DMS153 treated with DMSO at 0.1 percent for 48 hours (cell line): ENCODE measurements around the gene LDLRAD4.

ENCODE experiments used
- DNase-seq: peaks from one replicate; lab custom pipeline; 2025; ENCODE audit not compliant: unreplicated experiment; lab: John Stamatoyannopoulos, UW

Gene LDLRAD4

DNA sequence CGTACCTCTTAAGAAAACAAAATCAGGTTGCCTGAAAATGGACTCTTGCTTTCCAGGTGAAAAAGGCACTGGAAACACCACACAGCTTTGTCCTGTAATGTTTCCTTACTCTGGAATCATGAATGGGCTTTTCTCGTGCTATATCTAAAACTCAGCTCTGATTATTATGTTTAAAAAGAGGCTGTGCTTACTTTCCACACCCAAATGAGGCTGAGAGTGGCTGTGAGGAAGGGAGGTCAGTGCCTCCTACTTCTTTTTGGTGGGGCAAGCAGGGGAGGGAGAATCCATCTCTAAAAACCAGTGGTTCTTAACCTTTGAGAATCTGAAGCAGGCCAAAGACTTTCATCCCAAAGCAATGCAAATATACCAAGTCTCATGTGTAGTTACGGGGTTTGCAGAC, 359.2 kb downstream of the LDLRAD4 start:
- no peak for DNase-seq

DNA sequence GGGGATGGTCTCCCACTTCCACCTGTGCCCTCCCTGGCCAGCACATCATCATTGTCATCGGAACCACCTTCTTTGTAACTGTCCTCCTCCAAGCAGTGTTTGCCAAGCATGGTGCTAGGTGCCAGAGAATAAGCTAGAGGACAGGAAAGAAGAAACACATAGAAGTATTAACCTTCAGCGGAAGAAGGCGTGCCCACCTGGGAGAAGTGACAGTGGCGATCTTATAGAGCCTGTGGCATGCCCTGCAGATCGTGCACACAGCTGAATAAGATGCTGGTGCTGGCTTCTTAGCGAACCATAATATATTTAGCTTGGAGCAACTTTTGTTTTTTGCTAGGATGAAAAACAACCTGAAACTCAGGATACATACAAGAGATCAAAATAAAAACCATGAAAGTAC, 359.8 kb downstream of the LDLRAD4 start:
- no peak for DNase-seq

DNA sequence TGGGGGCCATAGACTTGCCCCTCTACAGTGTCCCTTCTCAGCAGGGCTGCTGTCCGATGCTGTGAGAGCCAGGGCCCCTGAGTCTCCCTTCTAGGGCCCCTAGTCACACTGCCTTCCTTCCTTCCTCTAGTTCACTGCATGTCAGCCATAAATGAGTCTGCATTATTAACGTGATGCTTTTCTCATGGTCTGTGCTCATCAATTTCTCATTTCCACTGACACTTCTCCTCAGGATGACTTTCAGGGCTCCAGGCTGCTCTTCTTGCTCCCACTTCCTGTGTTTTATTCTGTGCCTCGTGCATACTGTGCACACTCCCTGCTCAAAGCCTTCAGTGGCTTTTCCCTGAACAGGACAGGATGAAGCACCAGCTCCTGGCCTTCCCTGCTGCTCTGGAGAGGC, 361.3 kb downstream of the LDLRAD4 start:
- DNase-seq, result no peak

DNA sequence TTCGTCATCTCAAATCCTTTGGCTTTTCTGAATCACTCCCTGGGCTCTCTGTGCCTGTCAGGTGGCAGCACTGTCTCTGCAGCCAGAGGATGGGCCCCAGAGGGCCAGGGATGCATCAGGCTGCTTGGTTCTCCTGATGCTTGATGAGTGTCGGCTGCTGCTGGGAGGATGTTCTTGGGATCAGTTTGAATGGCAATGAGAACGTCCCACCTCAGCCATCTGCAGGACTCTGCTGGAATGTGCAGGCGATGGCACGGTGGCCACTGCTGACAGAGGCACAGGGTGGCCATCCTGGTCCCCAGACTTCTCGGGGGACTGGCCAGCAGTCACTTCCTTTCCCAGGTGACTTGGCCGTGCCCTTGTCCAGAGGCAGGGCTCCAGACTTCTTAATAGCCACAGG, 361.8 kb downstream of the LDLRAD4 start:
- no peak for DNase-seq

DNA sequence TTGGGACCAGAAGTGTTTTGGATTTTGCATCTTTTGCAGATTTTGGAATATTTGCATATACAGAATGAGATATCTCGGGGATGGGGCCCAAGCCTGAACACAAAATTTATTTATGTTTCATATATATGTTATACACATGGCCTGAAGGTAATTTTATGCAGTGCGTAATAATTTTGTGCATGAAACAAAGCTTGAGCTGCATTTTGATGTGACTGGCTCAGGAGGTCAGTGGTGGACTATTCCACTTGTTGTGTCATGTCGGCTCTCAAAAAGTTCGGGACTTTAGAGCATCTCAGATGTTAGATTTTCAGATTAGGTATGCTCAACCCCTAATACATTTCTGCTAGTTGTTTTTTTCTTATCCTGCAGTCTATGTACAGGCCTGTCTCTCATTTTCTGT, 362.4 kb downstream of the LDLRAD4 start:
- no peak for DNase-seq

DNA sequence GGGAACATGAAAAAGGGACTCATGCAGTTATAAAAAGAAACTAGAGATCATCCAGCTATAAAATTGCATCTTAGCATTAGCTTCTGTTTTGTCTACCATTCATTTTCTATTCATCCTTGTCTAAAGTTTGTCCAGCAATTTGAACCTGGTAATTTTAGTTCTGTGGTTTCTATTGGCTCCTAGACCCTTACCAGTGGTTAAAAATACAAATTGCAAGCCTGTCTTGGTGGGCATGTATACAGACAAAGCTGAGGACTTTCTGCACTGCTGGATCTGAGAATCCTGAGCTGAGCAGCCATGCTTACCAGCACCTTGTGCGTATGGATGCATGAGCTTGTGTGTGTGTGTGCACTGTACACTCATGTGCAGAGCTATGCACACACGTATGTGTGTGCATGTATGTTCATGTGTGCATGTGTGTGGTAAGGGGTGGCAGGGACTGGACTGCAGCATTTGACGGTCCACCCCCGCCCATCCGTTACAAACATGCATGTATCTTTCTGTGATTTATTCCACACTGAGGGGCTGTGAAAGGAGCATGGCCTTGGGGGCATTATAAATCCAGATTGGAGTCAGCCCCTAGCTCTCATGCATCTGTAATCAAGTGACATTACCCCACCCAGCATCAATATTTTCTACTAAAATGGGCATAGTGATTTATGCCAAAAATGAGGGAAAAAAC, 363.1 kb downstream of the LDLRAD4 start:
- DNase-seq, result no peak

DNA sequence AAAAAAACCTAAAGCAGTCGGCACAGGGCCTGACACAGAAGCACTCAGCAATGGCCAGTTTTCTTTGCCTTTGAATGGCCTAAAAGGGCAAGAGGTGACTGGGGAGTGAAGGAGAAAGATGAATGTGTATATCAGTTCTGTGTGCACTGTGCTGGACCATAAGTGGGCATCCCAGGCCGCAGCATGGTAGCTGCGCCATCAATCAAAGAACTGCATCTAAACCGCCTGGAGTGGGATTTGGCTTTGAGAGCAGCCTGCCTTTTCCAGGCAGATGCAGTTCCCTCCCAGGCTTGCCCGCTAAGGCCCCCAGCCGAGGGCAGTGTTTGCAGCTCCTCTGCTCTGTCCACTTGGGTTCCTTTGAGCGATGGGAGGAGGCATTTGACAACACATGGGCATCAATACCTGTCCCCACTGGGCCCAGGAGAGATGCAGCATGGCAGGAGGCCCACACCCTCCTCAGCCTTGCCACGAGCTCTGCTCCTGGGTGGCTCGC, 363.7 kb downstream of the LDLRAD4 start:
- DNase-seq, result no peak

DNA sequence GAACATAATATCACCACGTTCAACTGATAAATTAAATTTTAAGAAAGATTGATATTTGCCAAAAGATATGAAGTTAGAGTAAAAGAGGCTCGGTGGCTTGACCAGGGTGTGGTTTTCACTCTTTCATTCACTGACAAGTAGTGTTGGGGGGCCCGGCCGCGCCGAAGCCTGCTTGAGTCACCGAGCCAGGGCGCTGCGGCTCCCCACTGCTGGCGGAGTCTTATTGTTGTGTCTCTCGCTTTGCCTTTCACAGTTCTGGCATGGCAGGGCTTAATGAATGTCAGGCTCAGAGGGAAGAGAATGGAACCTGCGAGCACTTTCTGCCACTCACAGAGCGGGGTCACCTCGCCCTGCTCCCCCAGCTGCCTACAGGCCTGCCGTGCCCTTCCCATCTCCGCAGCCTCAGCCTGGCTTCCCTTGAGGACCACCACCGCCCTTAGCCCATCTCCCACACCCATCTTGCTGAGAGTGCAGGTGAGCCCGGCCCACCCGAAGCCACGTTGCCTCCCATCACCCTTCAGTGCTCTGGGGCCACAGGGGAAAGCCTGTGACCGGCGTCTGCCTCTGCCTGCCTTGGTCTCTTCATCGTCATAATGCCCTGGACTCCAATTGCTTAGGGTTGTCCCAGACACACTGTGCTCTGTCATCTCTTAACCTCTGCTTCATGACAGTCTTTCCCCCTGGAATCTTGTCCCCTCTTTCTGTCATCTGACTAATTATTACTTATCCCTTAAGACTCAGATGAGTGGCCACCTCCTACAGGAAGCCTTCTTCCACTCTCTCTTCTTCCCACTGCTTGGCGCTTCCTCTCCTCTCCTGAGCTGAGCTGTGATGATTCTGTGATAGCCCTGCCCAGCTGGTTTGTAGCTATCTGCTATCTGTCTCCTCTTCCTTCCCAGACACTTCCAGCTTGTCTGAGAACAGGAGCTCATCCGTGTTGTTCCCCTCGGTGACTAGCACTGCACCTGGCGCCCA, 365.3 kb downstream of the LDLRAD4 start:
- DNase-seq, result no peak

DNA sequence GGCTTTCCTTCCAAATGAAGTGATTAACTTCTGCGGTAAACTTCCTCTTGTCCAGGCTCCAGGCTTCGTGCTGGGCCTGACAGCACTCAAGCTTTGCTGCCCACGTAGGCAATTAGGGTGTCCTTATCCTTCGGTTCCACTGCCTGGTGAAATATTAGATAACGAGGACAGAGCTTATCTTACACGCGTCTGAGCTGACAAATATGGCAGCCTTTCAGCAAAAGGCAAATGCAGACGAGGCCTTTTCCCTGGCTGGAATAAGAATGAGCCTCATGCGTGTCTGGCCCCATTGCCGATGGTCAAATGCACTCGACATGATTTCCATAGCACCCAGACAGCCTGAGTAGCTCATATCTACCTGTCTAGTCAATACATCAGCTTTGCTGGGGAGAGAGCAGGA, 366.3 kb downstream of the LDLRAD4 start:
- no peak for DNase-seq

DNA sequence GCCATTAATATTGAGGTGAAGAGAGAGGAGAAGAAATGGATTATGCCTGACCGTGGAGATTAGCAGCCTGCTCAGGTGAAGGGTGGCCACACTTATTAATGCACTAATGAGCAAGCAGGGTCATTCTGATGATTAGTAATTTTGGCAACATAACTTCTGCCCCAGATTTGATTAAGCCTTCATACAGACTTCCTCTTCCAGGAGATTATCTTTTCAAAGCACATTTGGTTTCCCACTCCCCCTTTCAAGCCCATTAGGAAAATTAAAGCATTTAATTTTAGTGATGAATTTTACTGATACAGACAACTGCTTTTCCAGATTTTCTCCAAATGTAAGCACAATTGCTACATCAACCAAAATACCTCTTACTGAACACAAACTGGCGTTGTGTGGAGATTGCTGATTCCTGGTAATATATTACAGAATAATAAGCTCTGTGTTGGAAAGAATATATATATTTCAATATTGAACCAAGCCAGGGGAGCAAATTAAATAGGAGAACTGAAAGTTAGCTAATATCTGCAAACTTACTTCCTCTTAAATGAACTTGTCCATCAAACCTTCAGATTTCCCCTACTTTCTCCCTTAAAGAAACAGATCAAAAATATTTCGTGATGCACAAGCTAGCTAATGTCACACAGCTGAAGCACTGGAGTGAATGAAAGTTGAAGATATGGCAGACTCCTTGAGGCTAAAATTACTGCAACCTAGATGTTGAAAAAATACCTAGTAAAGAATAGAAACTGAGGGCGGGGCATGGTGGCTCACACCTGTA, 367.0 kb downstream of the LDLRAD4 start:
- no peak for DNase-seq

DNA sequence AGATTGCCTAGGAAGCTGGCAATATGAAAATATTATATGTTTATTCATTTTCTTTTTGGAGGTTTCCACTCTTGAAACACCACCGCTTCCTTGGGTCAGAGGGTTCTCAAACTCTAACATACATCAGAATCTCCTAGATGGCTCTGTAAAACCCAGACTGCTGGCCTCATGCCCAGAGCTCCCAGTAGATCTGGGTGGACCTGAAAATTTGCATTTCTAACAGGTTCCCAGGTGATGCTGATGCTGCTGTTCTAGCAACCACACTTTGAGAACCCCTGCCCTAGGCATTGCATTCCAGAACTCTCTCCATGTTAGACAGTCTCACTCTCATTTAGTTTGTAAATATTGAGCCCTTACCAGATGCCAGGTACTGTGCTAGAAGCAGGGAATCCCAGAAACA, 368.4 kb downstream of the LDLRAD4 start:
- no peak for DNase-seq

DNA sequence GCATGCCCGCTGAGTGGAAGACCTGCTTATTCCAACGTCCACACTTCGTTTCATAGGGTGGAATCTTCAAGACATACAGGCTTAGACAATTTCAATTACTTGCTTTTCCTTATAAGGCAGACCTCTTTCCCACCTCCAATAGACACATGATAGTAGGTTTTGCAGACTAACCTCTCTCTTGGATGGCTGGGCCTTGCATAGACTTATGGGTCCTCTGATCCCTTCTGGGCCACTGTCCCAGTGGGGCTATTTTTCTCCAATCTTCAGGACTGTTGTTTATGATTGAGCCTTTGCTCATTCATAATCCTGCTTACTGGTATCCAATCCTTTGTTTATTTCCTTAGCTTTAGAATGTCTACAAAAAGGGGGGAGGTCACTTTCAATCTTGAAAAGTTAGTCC, 368.9 kb downstream of the LDLRAD4 start:
- DNase-seq, result no peak

DNA sequence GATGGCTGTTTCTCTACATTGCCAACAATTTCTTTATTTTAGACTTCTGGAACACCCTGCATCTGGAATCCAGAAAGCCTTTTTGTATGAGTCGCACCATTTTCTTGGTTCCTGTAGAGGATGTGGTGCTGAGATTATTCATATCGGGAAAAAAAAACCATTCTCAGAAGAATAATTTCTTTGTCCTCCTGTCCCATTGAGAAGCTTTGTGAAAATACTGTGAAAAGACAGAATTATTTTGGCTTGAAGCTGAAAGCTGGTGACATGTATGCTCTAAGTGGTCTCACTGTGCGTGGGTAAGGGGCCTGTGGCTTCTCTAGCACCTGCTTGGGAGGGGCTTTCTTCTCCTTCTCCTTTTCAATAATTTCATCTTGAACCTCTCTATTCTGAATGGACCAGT, 369.4 kb downstream of the LDLRAD4 start:
- no peak for DNase-seq

DNA sequence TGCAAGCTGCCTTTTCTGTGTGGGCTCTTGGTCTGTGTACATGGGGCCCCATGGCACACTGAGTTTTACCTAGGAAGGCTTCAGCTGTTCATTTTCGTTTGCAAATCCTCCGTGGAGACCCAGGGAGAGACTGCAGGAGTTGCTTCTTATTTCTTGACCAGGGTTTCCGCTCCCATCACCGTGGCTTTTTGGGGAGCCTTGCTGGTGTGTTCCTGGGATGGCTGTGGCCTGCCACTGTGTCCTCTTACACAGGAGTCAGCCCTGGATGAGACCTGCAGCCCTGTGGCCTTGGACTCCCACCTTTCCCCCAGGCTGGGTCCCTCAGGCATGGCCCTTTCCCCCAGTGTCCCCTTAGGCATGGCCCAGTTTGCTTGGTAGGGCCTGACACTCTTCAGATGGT, 370.8 kb downstream of the LDLRAD4 start:
- no peak for DNase-seq

DNA sequence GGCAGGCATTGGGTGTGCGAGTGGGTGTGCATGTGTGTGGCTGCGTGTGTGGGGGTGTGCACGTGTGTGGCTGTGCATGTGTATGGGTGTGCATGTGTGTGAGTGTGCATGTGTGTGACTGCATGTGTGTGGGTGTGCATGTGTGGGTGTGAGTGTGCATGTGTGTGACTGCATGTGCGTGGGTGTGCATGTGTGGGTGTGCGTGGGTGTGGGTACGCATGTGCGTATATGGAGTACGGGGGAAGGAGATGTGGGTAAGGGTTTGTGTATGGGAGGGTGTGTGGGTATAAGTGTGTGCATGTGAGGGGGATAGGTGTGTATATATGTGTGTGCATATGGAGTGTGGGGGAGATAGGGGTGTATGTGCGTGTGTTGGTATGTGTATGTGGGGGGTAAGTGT, 371.4 kb downstream of the LDLRAD4 start:
- no peak for DNase-seq

DNA sequence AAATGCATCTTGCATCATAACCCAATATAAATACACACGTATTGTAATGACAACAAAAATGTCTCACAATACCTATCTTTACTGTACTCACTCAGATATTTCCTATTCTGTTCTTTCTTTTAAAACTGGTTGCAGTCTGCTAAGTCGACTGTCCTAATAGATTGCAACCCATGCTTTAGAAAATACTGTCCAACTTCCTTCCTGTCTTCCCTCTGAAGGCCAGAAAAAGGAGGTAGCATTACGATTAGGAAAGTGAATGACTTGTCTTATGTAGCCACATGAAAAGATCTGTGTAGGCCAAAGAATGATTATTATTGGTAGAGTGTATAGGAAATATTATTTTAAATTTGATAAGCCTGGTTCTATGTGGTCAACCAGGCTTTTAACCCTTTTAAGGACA, 373.7 kb downstream of the LDLRAD4 start:
- DNase-seq, result no peak

DNA sequence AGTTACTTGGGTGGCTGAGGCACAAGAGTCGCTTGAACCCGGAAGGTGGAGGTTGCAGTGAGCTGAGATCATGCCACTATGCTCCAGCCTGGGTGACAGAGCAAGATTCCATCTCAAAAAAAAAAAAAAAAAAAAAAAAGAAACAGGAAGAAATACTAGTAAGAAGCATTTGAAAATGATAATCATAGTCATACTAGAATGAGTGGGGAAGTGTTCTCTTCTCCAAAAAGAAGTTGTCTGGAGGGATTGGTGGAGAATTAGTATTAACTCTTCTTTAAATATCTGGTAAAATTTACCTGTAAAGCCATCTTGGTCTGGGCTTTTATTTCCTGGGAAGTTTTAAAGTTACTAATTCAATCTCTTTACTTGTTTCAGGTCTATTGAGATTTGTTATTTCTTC, 376.0 kb downstream of the LDLRAD4 start:
- DNase-seq, result no peak

DNA sequence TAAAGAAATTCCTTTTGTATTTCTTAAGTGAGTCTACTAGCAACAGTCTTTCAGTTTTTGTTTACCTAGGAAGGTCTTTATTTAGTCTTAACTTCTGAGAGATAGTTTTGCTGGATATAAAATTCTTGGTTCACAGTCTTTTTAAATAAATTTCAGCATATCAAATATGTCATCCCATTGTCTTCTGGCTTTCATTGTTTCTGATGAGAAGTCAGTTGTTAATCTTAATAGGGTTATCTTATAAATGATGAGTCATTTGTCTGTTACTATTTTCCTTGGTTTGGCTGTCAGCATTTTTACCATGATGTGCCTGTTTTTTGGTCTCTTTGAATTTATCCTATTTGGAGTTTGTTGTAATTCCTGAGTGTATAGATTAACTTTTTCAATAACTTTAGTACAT, 378.5 kb downstream of the LDLRAD4 start:
- DNase-seq, result no peak

DNA sequence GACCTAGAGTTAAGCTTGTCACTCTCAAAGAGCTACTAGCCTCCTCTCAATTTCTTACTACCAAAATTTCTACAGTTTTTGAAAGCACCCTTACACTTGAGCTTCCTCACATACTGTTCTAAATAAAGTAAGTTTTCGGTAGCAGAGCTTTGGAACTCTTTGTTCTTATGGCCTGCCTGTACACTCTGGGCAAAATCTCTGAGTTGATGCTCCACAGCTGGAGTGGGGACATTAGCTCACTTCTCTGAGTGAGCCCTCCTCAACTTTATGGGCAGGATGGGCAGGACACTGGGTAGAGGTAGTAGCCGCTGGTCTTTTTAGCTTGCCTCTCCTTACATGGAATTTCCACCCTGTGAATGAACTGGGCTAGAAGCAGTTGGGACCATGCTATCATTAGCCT, 380.0 kb downstream of the LDLRAD4 start:
- DNase-seq, result no peak

DNA sequence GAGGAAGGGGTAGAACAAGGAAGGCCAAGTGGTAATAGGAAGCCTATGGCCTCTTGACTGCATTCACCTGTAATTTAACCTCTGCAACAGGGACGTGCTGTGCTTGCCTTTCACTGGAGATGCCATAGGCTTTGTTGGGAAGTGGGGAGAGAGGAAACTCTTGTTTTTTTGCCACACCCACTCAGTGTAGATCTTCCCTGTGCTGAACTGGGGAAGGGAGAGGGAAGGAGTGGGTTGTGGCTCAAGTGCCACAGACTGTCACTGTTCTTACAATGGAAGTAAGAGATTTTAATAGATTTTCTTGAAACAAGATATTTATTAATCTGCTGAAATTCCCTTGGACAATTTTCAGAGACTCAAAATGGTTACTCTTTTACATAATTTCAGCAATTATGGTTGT, 380.5 kb downstream of the LDLRAD4 start:
- no peak for DNase-seq

DNA sequence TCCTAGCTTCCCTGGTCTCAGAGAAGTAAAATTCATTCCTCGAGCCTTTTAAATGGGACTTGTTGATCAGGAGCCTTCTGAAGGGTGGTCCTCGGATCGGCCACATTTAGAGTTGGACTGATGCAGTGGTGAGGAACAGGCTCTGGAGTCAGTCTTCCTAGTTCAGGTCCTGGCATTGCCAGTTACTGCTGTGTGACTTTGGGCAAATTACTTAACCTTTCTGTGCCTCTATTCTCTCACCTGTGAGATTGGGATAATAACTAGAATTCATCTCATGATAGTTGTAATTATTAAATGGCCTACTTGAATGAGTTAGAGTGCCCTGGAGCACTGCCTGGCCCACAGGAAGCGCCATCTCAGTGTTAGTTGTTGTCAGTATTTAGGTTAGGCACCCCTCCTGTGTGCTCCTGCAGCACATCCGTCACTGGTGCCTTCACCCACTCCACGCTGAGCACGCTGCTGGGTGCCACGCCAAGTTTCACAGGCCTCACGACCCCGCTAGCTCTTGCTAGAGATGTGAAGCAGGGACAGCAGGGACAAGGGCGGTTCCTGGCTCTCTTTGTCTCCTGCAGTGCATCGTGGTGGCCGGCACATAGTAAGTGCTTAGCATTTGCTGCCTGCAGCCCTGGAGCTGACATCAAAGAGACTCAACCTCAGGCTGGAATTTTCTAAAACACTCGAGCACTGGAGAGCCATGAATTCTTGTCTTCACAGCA, 384.9 kb downstream of the LDLRAD4 start:
- DNase-seq, result no peak
